Esophagus squamous epithelium (tissue), 5 donors: ENCODE data around the gene CSAG2. TPM values are rescaled to one million over a fixed set of nuclear protein-coding genes. Genes with fewer than 3 reads are reported as not detected.

Experiments used
- DNase-seq: peaks from one replicate; lab custom pipeline; 2025; lab: John Stamatoyannopoulos, UW
- H3K27ac ChIP-seq, 4 donors: fragments of 200-600 bp; sonication (generic); one replicate each; pipeline ENCODE4 v1.5.1; 2016 to 2019; ENCODE audit warnings: mild to moderate bottlenecking in 1 of 4
- H3K27me3 ChIP-seq, 4 donors: fragments of 200-600 bp; sonication (generic); 1 replicate in 3 of 4; 2 replicates in 1 of 4; pipeline versions ENCODE4 v1.5.1 to v1.6.0; 2017 to 2021; ENCODE audit warnings: antibody characterized with exemption in 1 of 4
- H3K36me3 ChIP-seq, 3 donors: fragments of 200-600 bp; sonication (generic); one replicate each; pipeline ENCODE4 v1.5.1; 2016 to 2019
- H3K4me1 ChIP-seq, 3 donors: fragments of 200-600 bp; sonication (generic); one replicate each; pipeline ENCODE4 v1.5.1; 2017 to 2019
- H3K4me3 ChIP-seq, 4 donors: fragments of 200-600 bp; sonication (generic); 1 replicate in 3 of 4; 2 replicates in 1 of 4; pipeline ENCODE4 v1.5.1; 2016 to 2019; ENCODE audit warnings: mild to moderate bottlenecking in 2 of 4, moderate library complexity in 1 of 4
- H3K9me3 ChIP-seq, 3 donors: fragments of 200-600 bp; sonication (generic); one replicate each; pipeline ENCODE4 v1.5.1; 2016 to 2019
- CTCF ChIP-seq, 6 experiments: fragments of 450-650 bp in 4 of 6; fragments of 200-600 bp in 2 of 6; sonication (generic) in 2 of 6; IDR thresholded peaks; one replicate each; pipeline ENCODE4 v1.5.1; 2016 to 2019; ENCODE audit warnings: antibody characterized with exemption in 6 of 6, mild to moderate bottlenecking in 4 of 6, moderate library complexity in 4 of 6
- POLR2A ChIP-seq, 4 donors: fragments of 450-650 bp; IDR thresholded peaks; one replicate each; pipeline ENCODE4 v1.6.1; 2017; ENCODE audit warnings: antibody characterized with exemption in 4 of 4, mild to moderate bottlenecking in 4 of 4, moderate library complexity in 3 of 4
- WGBS, 2 donors: methylation state at CpG; one replicate each; pipeline ENCODE4 v1.1.5; 2018; 5-methylcytosine and 5-hydroxymethylcytosine counted together
- intact Hi-C: fragments of 100-400 bp; cut with DNase I; formaldehyde crosslinking; loops from one replicate; pipeline ENCODE4 v1.15.0; 2022
- total RNA-seq, 4 donors: library from RNA; depleted of rRNA; stranded (reverse); fragments of >200 nt; gene quantifications; one replicate each; pipeline ENCODE4 v1.1.0, GENCODE V29; 2016
- donor health status: DM: yes; HTN: yes; CAD: no.

Gene CSAG2
- total RNA-seq, 4 donors from 2014 or later, result not detected

- TF ChIP-seq POLR2A (IDR thresholded peaks at IDR 0.05), result no peak
- TF ChIP-seq CTCF (IDR thresholded peaks at IDR 0.05), result no peak
- no peak for DNase-seq
These were observed 34.9 kb downstream of the CSAG2 start for GRCh38 chrX:152674135-152674534.

GRCh38 chrX:152663086-152663485 lies 46.0 kb downstream of the CSAG2 start:
- Histone ChIP-seq H3K27me3 (no peaks in the 10 kb centered on the region), H3K4me1 (no peaks in the 10 kb centered on the region), H3K36me3 (no peaks in the 10 kb centered on the region), H3K9me3 (peaks cover 0 to 20% (median 0%) of the 10 kb centered on the region in 3 donors), H3K27ac (no peak overlapping the region), H3K4me3 (no peak overlapping the region)
- intact Hi-C loops, result no loop called here
- TF ChIP-seq CTCF (IDR thresholded peaks at IDR 0.05), result no peak
- TF ChIP-seq POLR2A (IDR thresholded peaks at IDR 0.05), result no peak
- DNase-seq, result no peak
- WGBS, 2 donors, result 45 to 52% methylated on average over 3 of the region's 4 CpGs

More at GRCh38 chrX:152674135-152674534, 34.9 kb downstream of the CSAG2 start:
- Histone ChIP-seq H3K36me3 (no peaks in the 10 kb centered on the region), H3K4me3 (no peak overlapping the region), H3K27ac (no peak overlapping the region), H3K9me3 (no peaks in the 10 kb centered on the region), H3K4me1 (no peaks in the 10 kb centered on the region), H3K27me3 (no peaks in the 10 kb centered on the region)
- intact Hi-C loops, result no loop called here
- 60 to 62% methylated on average over 2 of the region's 2 CpGs for WGBS, 2 donors

GRCh38 chrX:152658302-152658701 lies 50.8 kb downstream of the CSAG2 start:
- H3K36me3 ChIP-seq, result no peaks in the 10 kb centered on the region
- intact Hi-C loops, result no loop called here
- no peaks in the 10 kb centered on the region for H3K9me3 ChIP-seq
- H3K4me1 ChIP-seq, result no peaks in the 10 kb centered on the region
- no peak overlapping the region for H3K27ac ChIP-seq
- no peak overlapping the region for H3K4me3 ChIP-seq
- no peaks in the 10 kb centered on the region for H3K27me3 ChIP-seq
- TF ChIP-seq POLR2A (IDR thresholded peaks at IDR 0.05) (no peak), CTCF (IDR thresholded peaks at IDR 0.05) (no peak)
- 40% methylated on average over 1 of the region's 2 CpGs; no CpG with 5 or more reads in 1 of the 2 donors for WGBS, 2 donors
- no peak for DNase-seq

Other genes with a start within 250 kb of the CSAG2 start
- 1 to 10 TPM in 3 of 4 donors, under 1 TPM in 1; 0.57 to 1.5 (median 1.3) TPM for gene GABRQ, start 71.4 kb downstream of the CSAG2 start, total RNA-seq
- gene MAGEA3, start 10.5 kb downstream of the CSAG2 start, total RNA-seq, result not detected
- not detected for gene MAGEA2B, start 5.4 kb upstream of the CSAG2 start, total RNA-seq
- gene CSAG1, start 24.4 kb upstream of the CSAG2 start, total RNA-seq, result not detected
- not detected for gene MAGEA12, start 24.5 kb upstream of the CSAG2 start, total RNA-seq
- not detected for gene MAGEA2, start 44.6 kb upstream of the CSAG2 start, total RNA-seq
- gene CSAG3, start 49.9 kb upstream of the CSAG2 start, total RNA-seq, result not detected
- gene MAGEA6, start 60.4 kb upstream of the CSAG2 start, total RNA-seq, result not detected
- gene CETN2, start 121.5 kb upstream of the CSAG2 start, total RNA-seq, result 10 to 100 TPM; 17.2 to 38.5 (median 24.2) TPM
- 10 to 100 TPM; 41.0 to 63.7 (median 57.4) TPM for gene NSDHL, start 121.8 kb upstream of the CSAG2 start, total RNA-seq
- gene ZNF185, start 188.8 kb upstream of the CSAG2 start, total RNA-seq, result 100 to 1,000 TPM; 205 to 470 (median 259) TPM